Liver (tissue), 9 donors: Measurements from ENCODE around the gene EPB41L4B. TPM values are rescaled to one million over a fixed set of nuclear protein-coding genes. Genes with fewer than 3 reads are reported as not detected.

ENCODE experiments used
- DNase-seq: peaks from one replicate; pipeline ENCODE4 v3.0.0-alpha.2; 2017; ENCODE audit warnings: low spot score
- H3K27ac ChIP-seq, 2 donors: one replicate each; pipeline ENCODE4 v1.7.0; 2013; ENCODE audit warnings: inconsistent platforms in 2 of 2, low read length in 2 of 2, control low read depth in 1 of 2, low read depth in 1 of 2, mild to moderate bottlenecking in 1 of 2
- H3K27me3 ChIP-seq, 4 donors: one replicate each; pipeline versions ENCODE4 v1.6.1 to v1.7.0; 2013; ENCODE audit warnings: low read length in 3 of 4, inconsistent platforms in 1 of 4, mild to moderate bottlenecking in 1 of 4, moderate library complexity in 1 of 4; ENCODE audit not compliant: control insufficient read depth in 4 of 4, insufficient read depth in 4 of 4
- H3K36me3 ChIP-seq, 4 donors: one replicate each; pipeline versions ENCODE4 v1.6.1 to v1.7.0; 2013; ENCODE audit warnings: low read length in 3 of 4, mild to moderate bottlenecking in 3 of 4, low read depth in 1 of 4, moderate library complexity in 1 of 4; ENCODE audit not compliant: control insufficient read depth in 4 of 4, insufficient read depth in 3 of 4
- H3K4me1 ChIP-seq, 4 donors: one replicate each; pipeline versions ENCODE4 v1.6.1 to v1.7.0; 2013; ENCODE audit warnings: low read length in 3 of 4, mild to moderate bottlenecking in 3 of 4, moderate library complexity in 1 of 4; ENCODE audit not compliant: control insufficient read depth in 4 of 4, insufficient read depth in 4 of 4
- H3K4me3 ChIP-seq, 3 donors: one replicate each; pipeline versions ENCODE4 v1.6.1 to v1.7.0; 2013; ENCODE audit warnings: low read length in 3 of 3, control low read depth in 1 of 3, low read depth in 1 of 3, mild to moderate bottlenecking in 1 of 3
- H3K9ac ChIP-seq, 2 donors: one replicate each; pipeline ENCODE4 v1.7.0; 2013; ENCODE audit warnings: low read length in 2 of 2, mild to moderate bottlenecking in 2 of 2, moderate library complexity in 2 of 2, control low read depth in 1 of 2, low read depth in 1 of 2
- H3K9me3 ChIP-seq, 4 donors: one replicate each; pipeline versions ENCODE4 v1.6.1 to v1.7.0; 2013; ENCODE audit warnings: low read length in 3 of 4; ENCODE audit not compliant: control insufficient read depth in 4 of 4
- EGR1 ChIP-seq, 2 donors: IDR thresholded peaks; 2 replicates each; pipeline ENCODE4 v1.6.1; 2016 to 2018; ENCODE audit warnings: antibody characterized with exemption in 2 of 2, low read depth in 2 of 2
- FOXA1 ChIP-seq: IDR thresholded peaks from 2 replicates; pipeline ENCODE4 v1.6.1; 2016; ENCODE audit warnings: antibody characterized with exemption
- FOXA2 ChIP-seq: IDR thresholded peaks from 2 replicates; pipeline ENCODE4 v1.6.1; 2016; ENCODE audit warnings: antibody characterized with exemption
- GABPA ChIP-seq, 2 donors: IDR thresholded peaks in 1 of 2; conservative IDR thresholded peaks in 1 of 2; 2 replicates each; pipeline ENCODE4 v1.6.1; 2016; ENCODE audit warnings: antibody characterized with exemption in 2 of 2, mild to moderate bottlenecking in 1 of 2, moderate library complexity in 1 of 2
- HNF4A ChIP-seq, 2 donors: conservative IDR thresholded peaks; 2 replicates each; pipeline ENCODE4 v1.6.1; 2016; ENCODE audit warnings: antibody characterized with exemption in 2 of 2, mild to moderate bottlenecking in 2 of 2
- HNF4G ChIP-seq: IDR thresholded peaks from 2 replicates; pipeline ENCODE4 v1.6.1; 2016; ENCODE audit warnings: antibody characterized with exemption
- JUND ChIP-seq, 2 donors: IDR thresholded peaks; 2 replicates each; pipeline ENCODE4 v1.6.1; 2016; ENCODE audit warnings: antibody characterized with exemption in 2 of 2
- NR2F2 ChIP-seq: IDR thresholded peaks from 2 replicates; pipeline ENCODE4 v1.6.1; 2016; ENCODE audit warnings: antibody characterized with exemption
- RAD21 ChIP-seq, 2 donors: IDR thresholded peaks; 2 replicates each; pipeline ENCODE4 v1.6.1; 2016; ENCODE audit warnings: antibody characterized with exemption in 2 of 2, mild to moderate bottlenecking in 2 of 2
- RXRA ChIP-seq, 2 donors: IDR thresholded peaks; 2 replicates each; pipeline ENCODE4 v1.6.1; 2017 to 2018; ENCODE audit warnings: antibody characterized with exemption in 2 of 2, mild to moderate bottlenecking in 1 of 2
- SP1 ChIP-seq: IDR thresholded peaks from 2 replicates; pipeline ENCODE4 v1.6.1; 2018; ENCODE audit warnings: antibody characterized with exemption, mild to moderate bottlenecking
- TAF1 ChIP-seq: conservative IDR thresholded peaks from 2 replicates; pipeline ENCODE4 v1.6.1; 2016; ENCODE audit warnings: antibody characterized with exemption, mild to moderate bottlenecking
- YY1 ChIP-seq: IDR thresholded peaks from 2 replicates; pipeline ENCODE4 v1.6.1; 2016; ENCODE audit warnings: antibody characterized with exemption, mild to moderate bottlenecking
- WGBS: extraction: QIAGEN DNeasy Blood & Tissue Kit; methylation state at CpG from one replicate; pipeline ENCODE4 v1.1.7; 2013; 5-methylcytosine and 5-hydroxymethylcytosine counted together
- polyA plus RNA-seq, 2 donors: library from polyadenylated mRNA; stranded (reverse) in 1 of 2; unstranded in 1 of 2; fragments of 200-250 nt in 1 of 2; fragments of >200 nt in 1 of 2; fragmentation: Nextera tagmentation in 1 of 2; extraction: Ambion mirVana in 1 of 2; gene quantifications; one replicate each; pipeline versions ENCODE4 v1.2.1 to v1.2.3, GENCODE V29; 2013 to 2015
- total RNA-seq, 2 donors: library from RNA; depleted of rRNA; stranded (reverse); fragments of >200 nt; gene quantifications; one replicate each; pipeline ENCODE4 v1.2.3, GENCODE V29; 2014
- TF ChIP-seq, protein P1 (sequence below): IDR thresholded peaks from 2 replicates; pipeline ENCODE4 v1.6.1; 2016; ENCODE audit warnings: antibody characterized with exemption
- TF ChIP-seq, protein P2 (sequence below): IDR thresholded peaks from 2 replicates; pipeline ENCODE4 v1.6.1; 2016; ENCODE audit warnings: antibody characterized with exemption, mild to moderate bottlenecking
- TF ChIP-seq, protein P3 (sequence below): fragments of 150-350 bp; IDR thresholded peaks from 2 replicates; pipeline ENCODE4 v1.5.1; 2017; ENCODE audit warnings: improper control_type of control experiment, low read depth, low read length; ENCODE audit not compliant: missing input control
- TF ChIP-seq, protein P4 (sequence below): IDR thresholded peaks from 2 replicates; pipeline ENCODE4 v1.6.1; 2016; ENCODE audit warnings: antibody characterized with exemption
- TF ChIP-seq, protein P5 (sequence below): IDR thresholded peaks from 2 replicates; pipeline ENCODE4 v1.6.1; 2016; ENCODE audit warnings: antibody characterized with exemption
- donor health status: healthy.
- donor health status: healthy.
- donor health status: healthy.
- donor health status: healthy.
- donor health status: healthy.

The EPB41L4B gene
- total and polyA plus RNA-seq, 4 donors: 9.9 to 42.6 (median 23.9) TPM

DNA sequence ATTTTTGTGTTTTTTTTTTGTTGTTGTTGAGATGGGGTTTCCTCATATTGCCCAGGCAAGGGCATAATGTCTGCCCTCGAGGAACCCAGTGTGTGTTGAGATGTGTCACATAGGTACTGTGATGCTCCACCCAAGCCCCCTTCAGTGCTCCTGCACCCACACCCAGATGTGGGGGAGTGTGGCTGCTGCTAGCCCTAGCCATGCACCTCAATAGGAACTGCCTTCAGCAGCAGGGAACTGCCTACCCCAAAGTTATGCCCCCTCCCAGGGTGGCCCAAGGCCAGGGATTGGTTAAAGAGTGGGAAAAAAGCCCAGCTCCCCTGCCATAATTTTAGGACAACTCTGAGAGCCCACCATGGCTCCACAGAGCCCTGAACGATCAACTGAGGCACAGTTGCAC is 33.3 kb upstream of the EPB41L4B start:
- no peak overlapping the region for H3K9ac ChIP-seq
- TF ChIP-seq, protein P1, sequence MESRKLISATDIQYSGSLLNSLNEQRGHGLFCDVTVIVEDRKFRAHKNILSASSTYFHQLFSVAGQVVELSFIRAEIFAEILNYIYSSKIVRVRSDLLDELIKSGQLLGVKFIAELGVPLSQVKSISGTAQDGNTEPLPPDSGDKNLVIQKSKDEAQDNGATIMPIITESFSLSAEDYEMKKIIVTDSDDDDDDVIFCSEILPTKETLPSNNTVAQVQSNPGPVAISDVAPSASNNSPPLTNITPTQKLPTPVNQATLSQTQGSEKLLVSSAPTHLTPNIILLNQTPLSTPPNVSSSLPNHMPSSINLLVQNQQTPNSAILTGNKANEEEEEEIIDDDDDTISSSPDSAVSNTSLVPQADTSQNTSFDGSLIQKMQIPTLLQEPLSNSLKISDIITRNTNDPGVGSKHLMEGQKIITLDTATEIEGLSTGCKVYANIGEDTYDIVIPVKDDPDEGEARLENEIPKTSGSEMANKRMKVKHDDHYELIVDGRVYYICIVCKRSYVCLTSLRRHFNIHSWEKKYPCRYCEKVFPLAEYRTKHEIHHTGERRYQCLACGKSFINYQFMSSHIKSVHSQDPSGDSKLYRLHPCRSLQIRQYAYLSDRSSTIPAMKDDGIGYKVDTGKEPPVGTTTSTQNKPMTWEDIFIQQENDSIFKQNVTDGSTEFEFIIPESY: no peak
- TF ChIP-seq EGR1 (IDR thresholded peaks at IDR 0.05; ENCODE audit: low read depth in 2 of 2) (no peak), GABPA (IDR thresholded peaks at IDR 0.05 in 1 of 2, conservative IDR thresholded peaks at IDR 0.05 in 1 of 2) (no peak), SP1 (no peak)
- no peaks in the 10 kb centered on the region for H3K27me3 ChIP-seq
- no peak overlapping the region for H3K4me3 ChIP-seq
- WGBS: 74% methylated on average over 2 of the region's 2 CpGs
- H3K4me1 ChIP-seq: no peaks in the 10 kb centered on the region
- no peak overlapping the region for H3K27ac ChIP-seq
- no peaks in the 10 kb centered on the region for H3K9me3 ChIP-seq
- DNase-seq: no peak
- no peaks in the 10 kb centered on the region for H3K36me3 ChIP-seq

DNA sequence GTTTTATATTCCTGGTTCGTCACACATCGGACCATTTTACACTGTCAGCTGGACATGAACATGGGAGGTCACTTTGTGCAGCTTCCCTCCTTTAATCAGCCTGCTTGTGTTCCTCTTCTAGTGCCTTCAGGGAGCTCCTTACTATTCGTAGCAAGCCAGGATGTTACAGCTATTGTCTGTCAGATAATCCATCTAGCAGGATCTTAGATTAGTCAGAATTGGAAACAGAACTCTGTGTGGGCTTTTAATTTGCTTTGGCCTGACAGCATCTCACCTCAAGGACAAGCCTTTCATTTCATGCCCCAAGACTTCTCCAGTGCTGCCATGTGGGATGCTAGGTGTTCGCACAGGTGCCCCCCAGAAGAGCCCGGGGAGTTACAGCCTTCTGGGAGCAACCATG is 30.2 kb upstream of the EPB41L4B start:
- Histone ChIP-seq H3K27ac (no peak overlapping the region), H3K9me3 (no peaks in the 10 kb centered on the region), H3K4me3 (no peak overlapping the region), H3K36me3 (no peaks in the 10 kb centered on the region), H3K27me3 (no peaks in the 10 kb centered on the region), H3K4me1 (no peaks in the 10 kb centered on the region), H3K9ac (no peak overlapping the region)
- DNase-seq: no peak
- TF ChIP-seq YY1 (no peak), NR2F2 (no peak), EGR1 (IDR thresholded peaks at IDR 0.05; ENCODE audit: low read depth in 2 of 2) (no peak), RXRA (IDR thresholded peaks at IDR 0.05) (no peak), FOXA1 (no peak), RAD21 (IDR thresholded peaks at IDR 0.05) (no peak), HNF4A (conservative IDR thresholded peaks at IDR 0.05) (no peak), JUND (IDR thresholded peaks at IDR 0.05) (no peak), SP1 (no peak), GABPA (IDR thresholded peaks at IDR 0.05 in 1 of 2, conservative IDR thresholded peaks at IDR 0.05 in 1 of 2) (no peak), TAF1 (no peak), HNF4G (no peak), FOXA2 (no peak)
- TF ChIP-seq, protein P2, sequence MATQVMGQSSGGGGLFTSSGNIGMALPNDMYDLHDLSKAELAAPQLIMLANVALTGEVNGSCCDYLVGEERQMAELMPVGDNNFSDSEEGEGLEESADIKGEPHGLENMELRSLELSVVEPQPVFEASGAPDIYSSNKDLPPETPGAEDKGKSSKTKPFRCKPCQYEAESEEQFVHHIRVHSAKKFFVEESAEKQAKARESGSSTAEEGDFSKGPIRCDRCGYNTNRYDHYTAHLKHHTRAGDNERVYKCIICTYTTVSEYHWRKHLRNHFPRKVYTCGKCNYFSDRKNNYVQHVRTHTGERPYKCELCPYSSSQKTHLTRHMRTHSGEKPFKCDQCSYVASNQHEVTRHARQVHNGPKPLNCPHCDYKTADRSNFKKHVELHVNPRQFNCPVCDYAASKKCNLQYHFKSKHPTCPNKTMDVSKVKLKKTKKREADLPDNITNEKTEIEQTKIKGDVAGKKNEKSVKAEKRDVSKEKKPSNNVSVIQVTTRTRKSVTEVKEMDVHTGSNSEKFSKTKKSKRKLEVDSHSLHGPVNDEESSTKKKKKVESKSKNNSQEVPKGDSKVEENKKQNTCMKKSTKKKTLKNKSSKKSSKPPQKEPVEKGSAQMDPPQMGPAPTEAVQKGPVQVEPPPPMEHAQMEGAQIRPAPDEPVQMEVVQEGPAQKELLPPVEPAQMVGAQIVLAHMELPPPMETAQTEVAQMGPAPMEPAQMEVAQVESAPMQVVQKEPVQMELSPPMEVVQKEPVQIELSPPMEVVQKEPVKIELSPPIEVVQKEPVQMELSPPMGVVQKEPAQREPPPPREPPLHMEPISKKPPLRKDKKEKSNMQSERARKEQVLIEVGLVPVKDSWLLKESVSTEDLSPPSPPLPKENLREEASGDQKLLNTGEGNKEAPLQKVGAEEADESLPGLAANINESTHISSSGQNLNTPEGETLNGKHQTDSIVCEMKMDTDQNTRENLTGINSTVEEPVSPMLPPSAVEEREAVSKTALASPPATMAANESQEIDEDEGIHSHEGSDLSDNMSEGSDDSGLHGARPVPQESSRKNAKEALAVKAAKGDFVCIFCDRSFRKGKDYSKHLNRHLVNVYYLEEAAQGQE: no peak
- TF ChIP-seq, protein P3, sequence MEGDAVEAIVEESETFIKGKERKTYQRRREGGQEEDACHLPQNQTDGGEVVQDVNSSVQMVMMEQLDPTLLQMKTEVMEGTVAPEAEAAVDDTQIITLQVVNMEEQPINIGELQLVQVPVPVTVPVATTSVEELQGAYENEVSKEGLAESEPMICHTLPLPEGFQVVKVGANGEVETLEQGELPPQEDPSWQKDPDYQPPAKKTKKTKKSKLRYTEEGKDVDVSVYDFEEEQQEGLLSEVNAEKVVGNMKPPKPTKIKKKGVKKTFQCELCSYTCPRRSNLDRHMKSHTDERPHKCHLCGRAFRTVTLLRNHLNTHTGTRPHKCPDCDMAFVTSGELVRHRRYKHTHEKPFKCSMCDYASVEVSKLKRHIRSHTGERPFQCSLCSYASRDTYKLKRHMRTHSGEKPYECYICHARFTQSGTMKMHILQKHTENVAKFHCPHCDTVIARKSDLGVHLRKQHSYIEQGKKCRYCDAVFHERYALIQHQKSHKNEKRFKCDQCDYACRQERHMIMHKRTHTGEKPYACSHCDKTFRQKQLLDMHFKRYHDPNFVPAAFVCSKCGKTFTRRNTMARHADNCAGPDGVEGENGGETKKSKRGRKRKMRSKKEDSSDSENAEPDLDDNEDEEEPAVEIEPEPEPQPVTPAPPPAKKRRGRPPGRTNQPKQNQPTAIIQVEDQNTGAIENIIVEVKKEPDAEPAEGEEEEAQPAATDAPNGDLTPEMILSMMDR: no peak
- TF ChIP-seq, protein P4, sequence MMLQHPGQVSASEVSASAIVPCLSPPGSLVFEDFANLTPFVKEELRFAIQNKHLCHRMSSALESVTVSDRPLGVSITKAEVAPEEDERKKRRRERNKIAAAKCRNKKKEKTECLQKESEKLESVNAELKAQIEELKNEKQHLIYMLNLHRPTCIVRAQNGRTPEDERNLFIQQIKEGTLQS: no peak
- TF ChIP-seq, protein P1: no peak
- TF ChIP-seq, protein P5, sequence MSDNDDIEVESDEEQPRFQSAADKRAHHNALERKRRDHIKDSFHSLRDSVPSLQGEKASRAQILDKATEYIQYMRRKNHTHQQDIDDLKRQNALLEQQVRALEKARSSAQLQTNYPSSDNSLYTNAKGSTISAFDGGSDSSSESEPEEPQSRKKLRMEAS: no peak
- 81% methylated on average over 5 of the region's 5 CpGs for WGBS
